ENCODE data around the gene TAF8. TPM values are rescaled to one million over a fixed set of nuclear protein-coding genes. Genes with fewer than 3 reads are reported as not detected.

The TAF8 gene
- total and polyA plus RNA-seq, 2 donors, result 13.0 to 21.9 TPM

GRCh38 chr6:42086046-42087035 lies 36.0 kb downstream of the TAF8 start:
- Histone ChIP-seq H3K9me3 (ENCODE audit: control insufficient read depth in 2 of 2, insufficient read depth in 1 of 2, low read length in 1 of 2) (no peaks in the 10 kb centered on the region), H3K27ac (ENCODE audit: low read depth in 1 of 2, low read length in 1 of 2) (no peak overlapping the region), H3K4me3 (ENCODE audit: low read length in 2 of 2) (no peak overlapping the region), H3K4me1 (ENCODE audit: control insufficient read depth in 2 of 2, insufficient read depth in 2 of 2, low read length in 2 of 2) (no peaks in the 10 kb centered on the region), H3K36me3 (ENCODE audit: control insufficient read depth in 2 of 2, insufficient read depth in 2 of 2, low read length in 1 of 2) (peaks cover 15 to 24% of the 10 kb centered on the region in 2 donors), H3K27me3 (ENCODE audit: control insufficient read depth in 2 of 2, insufficient read depth in 1 of 2, low read length in 1 of 2) (no peaks in the 10 kb centered on the region)
- DNase-seq (ENCODE audit: low read depth in 6 of 9, low spot score in 9 of 9), result no peak
- 96% methylated on average over 22 of the region's 22 CpGs for WGBS

GRCh38 chr6:42088101-42088591 lies 37.8 kb downstream of the TAF8 start:
- H3K27me3 ChIP-seq (ENCODE audit: control insufficient read depth in 2 of 2, insufficient read depth in 1 of 2, low read length in 1 of 2), result no peaks in the 10 kb centered on the region
- H3K4me3 ChIP-seq (ENCODE audit: low read length in 2 of 2), result no peak overlapping the region
- WGBS, result 96% methylated on average over 7 of the region's 7 CpGs
- no peaks in the 10 kb centered on the region for H3K9me3 ChIP-seq (ENCODE audit: control insufficient read depth in 2 of 2, insufficient read depth in 1 of 2, low read length in 1 of 2)
- peaks cover 15 to 16% of the 10 kb centered on the region in 2 donors for H3K36me3 ChIP-seq (ENCODE audit: control insufficient read depth in 2 of 2, insufficient read depth in 2 of 2, low read length in 1 of 2)
- DNase-seq (ENCODE audit: low read depth in 6 of 9, low spot score in 9 of 9), result no peak
- H3K4me1 ChIP-seq (ENCODE audit: control insufficient read depth in 2 of 2, insufficient read depth in 2 of 2, low read length in 2 of 2), result no peaks in the 10 kb centered on the region
- H3K27ac ChIP-seq (ENCODE audit: low read depth in 1 of 2, low read length in 1 of 2), result no peak overlapping the region

- Histone ChIP-seq H3K27ac (ENCODE audit: low read depth in 1 of 2, low read length in 1 of 2) (no peak overlapping the region), H3K36me3 (ENCODE audit: control insufficient read depth in 2 of 2, insufficient read depth in 2 of 2, low read length in 1 of 2) (peaks cover 6 to 8% of the 10 kb centered on the region in 2 donors), H3K9me3 (ENCODE audit: control insufficient read depth in 2 of 2, insufficient read depth in 1 of 2, low read length in 1 of 2) (no peaks in the 10 kb centered on the region), H3K27me3 (ENCODE audit: control insufficient read depth in 2 of 2, insufficient read depth in 1 of 2, low read length in 1 of 2) (no peaks in the 10 kb centered on the region), H3K4me1 (ENCODE audit: control insufficient read depth in 2 of 2, insufficient read depth in 2 of 2, low read length in 2 of 2) (no peaks in the 10 kb centered on the region), H3K4me3 (ENCODE audit: low read length in 2 of 2) (no peak overlapping the region)
- no peak for DNase-seq (ENCODE audit: low read depth in 6 of 9, low spot score in 9 of 9)
- WGBS, result 98% methylated on average over 10 of the region's 10 CpGs
Observed at GRCh38 chr6:42090819-42091717, 40.7 kb downstream of the TAF8 start.

GRCh38 chr6:42091718-42092023 lies 41.3 kb downstream of the TAF8 start:
- H3K4me3 ChIP-seq (ENCODE audit: low read length in 2 of 2), result no peak overlapping the region
- no peaks in the 10 kb centered on the region for H3K4me1 ChIP-seq (ENCODE audit: control insufficient read depth in 2 of 2, insufficient read depth in 2 of 2, low read length in 2 of 2)
- no peaks in the 10 kb centered on the region for H3K27me3 ChIP-seq (ENCODE audit: control insufficient read depth in 2 of 2, insufficient read depth in 1 of 2, low read length in 1 of 2)
- peaks cover 2 to 3% of the 10 kb centered on the region in 2 donors for H3K36me3 ChIP-seq (ENCODE audit: control insufficient read depth in 2 of 2, insufficient read depth in 2 of 2, low read length in 1 of 2)
- 94% methylated on average over 9 of the region's 9 CpGs for WGBS
- no peak for DNase-seq (ENCODE audit: low read depth in 6 of 9, low spot score in 9 of 9)
- no peaks in the 10 kb centered on the region for H3K9me3 ChIP-seq (ENCODE audit: control insufficient read depth in 2 of 2, insufficient read depth in 1 of 2, low read length in 1 of 2)
- no peak overlapping the region for H3K27ac ChIP-seq (ENCODE audit: low read depth in 1 of 2, low read length in 1 of 2)

GRCh38 chr6:42093582-42094329 lies 43.4 kb downstream of the TAF8 start:
- H3K4me1 ChIP-seq (ENCODE audit: control insufficient read depth in 2 of 2, insufficient read depth in 2 of 2, low read length in 2 of 2), result no peaks in the 10 kb centered on the region
- WGBS, result 96% methylated on average over 10 of the region's 10 CpGs

GRCh38 chr6:42095094-42095493 lies 44.8 kb downstream of the TAF8 start:
- no peak overlapping the region for H3K27ac ChIP-seq (ENCODE audit: low read depth in 1 of 2, low read length in 1 of 2)
- H3K9me3 ChIP-seq (ENCODE audit: control insufficient read depth in 2 of 2, insufficient read depth in 1 of 2, low read length in 1 of 2), result no peaks in the 10 kb centered on the region
- H3K27me3 ChIP-seq (ENCODE audit: control insufficient read depth in 2 of 2, insufficient read depth in 1 of 2, low read length in 1 of 2), result no peaks in the 10 kb centered on the region
- no peaks in the 10 kb centered on the region for H3K36me3 ChIP-seq (ENCODE audit: control insufficient read depth in 2 of 2, insufficient read depth in 2 of 2, low read length in 1 of 2)
- no peaks in the 10 kb centered on the region for H3K4me1 ChIP-seq (ENCODE audit: control insufficient read depth in 2 of 2, insufficient read depth in 2 of 2, low read length in 2 of 2)
- WGBS, result 98% methylated on average over 1 of the region's 1 CpG
- no peak overlapping the region for H3K4me3 ChIP-seq (ENCODE audit: low read length in 2 of 2)
- DNase-seq (ENCODE audit: low read depth in 6 of 9, low spot score in 9 of 9), result no peak

More at GRCh38 chr6:42093582-42094329, 43.4 kb downstream of the TAF8 start:
- Histone ChIP-seq H3K4me3 (ENCODE audit: low read length in 2 of 2) (no peak overlapping the region), H3K36me3 (ENCODE audit: control insufficient read depth in 2 of 2, insufficient read depth in 2 of 2, low read length in 1 of 2) (no peaks in the 10 kb centered on the region), H3K9me3 (ENCODE audit: control insufficient read depth in 2 of 2, insufficient read depth in 1 of 2, low read length in 1 of 2) (no peaks in the 10 kb centered on the region), H3K27ac (ENCODE audit: low read depth in 1 of 2, low read length in 1 of 2) (no peak overlapping the region), H3K27me3 (ENCODE audit: control insufficient read depth in 2 of 2, insufficient read depth in 1 of 2, low read length in 1 of 2) (no peaks in the 10 kb centered on the region)
- DNase-seq (ENCODE audit: low read depth in 6 of 9, low spot score in 9 of 9), result no peak

- DNase-seq (ENCODE audit: low read depth in 6 of 9, low spot score in 9 of 9), result no peak
- H3K27ac ChIP-seq (ENCODE audit: low read depth in 1 of 2, low read length in 1 of 2), result no peak overlapping the region
- 87% methylated on average over 10 of the region's 10 CpGs for WGBS
Observed at GRCh38 chr6:42095776-42096541, 45.6 kb downstream of the TAF8 start.

GRCh38 chr6:42099340-42100028 lies 49.2 kb downstream of the TAF8 start:
- H3K9me3 ChIP-seq (ENCODE audit: control insufficient read depth in 2 of 2, insufficient read depth in 1 of 2, low read length in 1 of 2), result no peaks in the 10 kb centered on the region
- no peak for DNase-seq (ENCODE audit: low read depth in 6 of 9, low spot score in 9 of 9)
- peaks cover 0 to 8% of the 10 kb centered on the region in 2 donors for H3K4me1 ChIP-seq (ENCODE audit: control insufficient read depth in 2 of 2, insufficient read depth in 2 of 2, low read length in 2 of 2)
- no peaks in the 10 kb centered on the region for H3K27me3 ChIP-seq (ENCODE audit: control insufficient read depth in 2 of 2, insufficient read depth in 1 of 2, low read length in 1 of 2)
- WGBS, result 90% methylated on average over 13 of the region's 13 CpGs
- H3K27ac ChIP-seq (ENCODE audit: low read depth in 1 of 2, low read length in 1 of 2), result peak overlapping the region in 1 of 2 donors; percentile 38
- H3K36me3 ChIP-seq (ENCODE audit: control insufficient read depth in 2 of 2, insufficient read depth in 2 of 2, low read length in 1 of 2), result no peaks in the 10 kb centered on the region
- no peak overlapping the region for H3K4me3 ChIP-seq (ENCODE audit: low read length in 2 of 2)

More at GRCh38 chr6:42095776-42096541, 45.6 kb downstream of the TAF8 start:
- H3K4me1 ChIP-seq (ENCODE audit: control insufficient read depth in 2 of 2, insufficient read depth in 2 of 2, low read length in 2 of 2), result no peaks in the 10 kb centered on the region
- no peaks in the 10 kb centered on the region for H3K27me3 ChIP-seq (ENCODE audit: control insufficient read depth in 2 of 2, insufficient read depth in 1 of 2, low read length in 1 of 2)
- H3K9me3 ChIP-seq (ENCODE audit: control insufficient read depth in 2 of 2, insufficient read depth in 1 of 2, low read length in 1 of 2), result no peaks in the 10 kb centered on the region
- no peak overlapping the region for H3K4me3 ChIP-seq (ENCODE audit: low read length in 2 of 2)
- no peaks in the 10 kb centered on the region for H3K36me3 ChIP-seq (ENCODE audit: control insufficient read depth in 2 of 2, insufficient read depth in 2 of 2, low read length in 1 of 2)
